ENCODE measurements around the gene TRMO. TPM values are rescaled to one million over a fixed set of nuclear protein-coding genes. Genes with fewer than 3 reads are reported as not detected.

TRMO gene
- total and polyA plus RNA-seq, 12 donors, result 4.4 to 12.8 (median 7.8) TPM

- WGBS, 2 donors, result 11 to 14% methylated on average over 8 of the region's 8 CpGs
- peaks cover 0 to 43% (median 26%) of the 10 kb centered on the region in 9 donors for H3K4me1 ChIP-seq
- no peaks in the 10 kb centered on the region for H3K9me3 ChIP-seq
- no peaks in the 10 kb centered on the region for H3K36me3 ChIP-seq
- TF ChIP-seq CTCF (IDR thresholded peaks at IDR 0.05), result no peak
- no peak overlapping the region for H3K4me3 ChIP-seq
- DNase-seq (no peak), ATAC-seq (no peak)
- H3K27ac ChIP-seq, result no peak overlapping the region
- intact Hi-C loops (cut with DNase I), result no loop called here
- H3K27me3 ChIP-seq, result peaks cover 44 to 100% (median 100%) of the 10 kb centered on the region in 7 donors
Measured at GRCh38 chr9:97855486-97855875, 66.8 kb downstream of the TRMO start.

- WGBS, 2 donors, result 6% methylated on average over 71 of the region's 71 CpGs
- Histone ChIP-seq H3K27ac (no peak overlapping the region), H3K27me3 (peaks cover 50 to 100% (median 100%) of the 10 kb centered on the region in 7 donors), H3K9me3 (no peaks in the 10 kb centered on the region), H3K4me1 (peaks cover 0 to 43% (median 26%) of the 10 kb centered on the region in 9 donors), H3K36me3 (no peaks in the 10 kb centered on the region), H3K4me3 (no peak overlapping the region)
- no peak for TF ChIP-seq CTCF (IDR thresholded peaks at IDR 0.05)
- ATAC-seq, result no peak
- DNase-seq, result no peak
- intact Hi-C loops (cut with DNase I), result no loop called here
Measured at GRCh38 chr9:97854696-97855485, 67.4 kb downstream of the TRMO start.

Other genes with a start within 250 kb of the TRMO start
- gene XPA, start 225.2 kb downstream of the TRMO start, total RNA-seq, result 10 to 100 TPM in 3 of 10 donors, 1 to 10 TPM in 7; 7.9 to 13.7 (median 9.3) TPM
- gene XPA, start 225.2 kb downstream of the TRMO start, polyA plus RNA-seq, result 1 to 10 TPM; 5.7 to 6.9 TPM
- gene FOXE1, start 69.3 kb downstream of the TRMO start, total RNA-seq, result not detected
- gene FOXE1, start 69.3 kb downstream of the TRMO start, polyA plus RNA-seq, result not detected
- gene HEMGN, start 15.7 kb upstream of the TRMO start, total RNA-seq, result 1 to 10 TPM in 1 of 10 donors, under 1 TPM in 3, not detected in 6; 0.11 to 1.1 (median 0.19) TPM
- gene HEMGN, start 15.7 kb upstream of the TRMO start, polyA plus RNA-seq, result not detected
- 10 to 100 TPM; 48.2 to 68.2 (median 56.9) TPM for gene ANP32B, start 60.8 kb upstream of the TRMO start, total RNA-seq
- gene ANP32B, start 60.8 kb upstream of the TRMO start, polyA plus RNA-seq, result 10 to 100 TPM; 67.8 to 69.3 TPM
- 10 to 100 TPM; 20.0 to 43.7 (median 30.0) TPM for gene NANS, start 134.2 kb upstream of the TRMO start, total RNA-seq
- gene NANS, start 134.2 kb upstream of the TRMO start, polyA plus RNA-seq, result 100 to 1,000 TPM in 1 of 2 donors, 10 to 100 TPM in 1; 38.3 to 141 TPM
- 10 to 100 TPM in 1 of 10 donors, 1 to 10 TPM in 6, under 1 TPM in 3; 0.47 to 11.2 (median 1.8) TPM for gene TRIM14, start 196.7 kb upstream of the TRMO start, total RNA-seq
- 1 to 10 TPM in 1 of 2 donors, under 1 TPM in 1; 0.88 to 1.7 TPM for gene TRIM14, start 196.7 kb upstream of the TRMO start, polyA plus RNA-seq

Data from heart right ventricle (tissue), 16 donors.